ENCODE results near the gene PRKCZ. TPM values are rescaled to one million over a fixed set of nuclear protein-coding genes. Genes with fewer than 3 reads are reported as not detected.
A peak's percentile ranks its signal among the peaks of the same experiment; 100 is the strongest.

PRKCZ gene
- total RNA-seq, 4 donors from 2014 or later = 0.29 to 8.8 (median 3.9) TPM

GRCh38 chr1:2200308-2200943, 150.2 kb downstream of the PRKCZ start:
- Histone ChIP-seq H3K36me3 (no peaks in the 10 kb centered on the region), H3K4me3 (no peak overlapping the region), H3K27me3 (no peaks in the 10 kb centered on the region), H3K9me3 (no peaks in the 10 kb centered on the region), H3K27ac (no peak overlapping the region), H3K4me1 (peaks cover 0 to 21% of the 10 kb centered on the region in 2 donors)
- DNase-seq = no peak
- intact Hi-C loops (cut with DNase I; ENCODE audit: low total_unique reads) = no loop called here
- TF ChIP-seq CTCF (IDR thresholded peaks at IDR 0.05) (no peak), POLR2A (IDR thresholded peaks at IDR 0.05) (no peak)

- Histone ChIP-seq H3K27me3 (no peaks in the 10 kb centered on the region), H3K9me3 (no peaks in the 10 kb centered on the region), H3K4me3 (no peak overlapping the region), H3K4me1 (peaks cover 0 to 22% of the 10 kb centered on the region in 2 donors), H3K27ac (no peak overlapping the region), H3K36me3 (no peaks in the 10 kb centered on the region)
- DNase-seq = no peak
- TF ChIP-seq POLR2A (IDR thresholded peaks at IDR 0.05) (no peak), CTCF (IDR thresholded peaks at IDR 0.05) (no peak)
- intact Hi-C loops (cut with DNase I; ENCODE audit: low total_unique reads) = no loop called here
Measured at GRCh38 chr1:2201062-2201461, 150.9 kb downstream of the PRKCZ start.

GRCh38 chr1:2202008-2202575, 151.9 kb downstream of the PRKCZ start:
- Histone ChIP-seq H3K27me3 (no peaks in the 10 kb centered on the region), H3K9me3 (no peaks in the 10 kb centered on the region), H3K27ac (no peak overlapping the region), H3K4me1 (peaks cover 4 to 29% of the 10 kb centered on the region in 2 donors), H3K36me3 (no peaks in the 10 kb centered on the region), H3K4me3 (no peak overlapping the region)
- TF ChIP-seq POLR2A (IDR thresholded peaks at IDR 0.05) (no peak), CTCF (IDR thresholded peaks at IDR 0.05) (no peak)
- intact Hi-C loops (cut with DNase I; ENCODE audit: low total_unique reads) = no loop called here
- no peak for DNase-seq

- TF ChIP-seq POLR2A (IDR thresholded peaks at IDR 0.05) = no peak
- intact Hi-C loops (cut with DNase I; ENCODE audit: low total_unique reads) = no loop called here
- H3K4me3 ChIP-seq = no peak overlapping the region
- no peak for DNase-seq
- no peaks in the 10 kb centered on the region for H3K9me3 ChIP-seq
- peak overlapping the region; percentile 91 to 95 for H3K27ac ChIP-seq
- no peaks in the 10 kb centered on the region for H3K27me3 ChIP-seq
- no peaks in the 10 kb centered on the region for H3K36me3 ChIP-seq
- peaks cover 4 to 36% of the 10 kb centered on the region in 2 donors for H3K4me1 ChIP-seq
Measured at GRCh38 chr1:2202843-2203601, 152.8 kb downstream of the PRKCZ start.

- H3K27ac ChIP-seq = peak overlapping the region; percentile 91 to 95
- H3K9me3 ChIP-seq = no peaks in the 10 kb centered on the region
- intact Hi-C loops (cut with DNase I; ENCODE audit: low total_unique reads) = no loop called here
- peak in 1 of 2 donors; percentile 60 for DNase-seq
- peak overlapping the region; percentile 46 to 51 for H3K4me3 ChIP-seq
- TF ChIP-seq CTCF (IDR thresholded peaks at IDR 0.05) = no peak
- no peak for TF ChIP-seq POLR2A (IDR thresholded peaks at IDR 0.05)
- H3K36me3 ChIP-seq = no peaks in the 10 kb centered on the region
- H3K4me1 ChIP-seq = peaks cover 4 to 44% of the 10 kb centered on the region in 2 donors
- no peaks in the 10 kb centered on the region for H3K27me3 ChIP-seq
Measured at GRCh38 chr1:2203671-2204414, 153.6 kb downstream of the PRKCZ start.

Data from uterus (tissue), 4 donors.